ENCODE results near the gene TIMM9. TPM values are rescaled to one million over a fixed set of nuclear protein-coding genes. Genes with fewer than 3 reads are reported as not detected.

Gene TIMM9
- total and polyA plus RNA-seq, 2 donors from 2014 or later, result 32.8 to 80.1 TPM

DNA sequence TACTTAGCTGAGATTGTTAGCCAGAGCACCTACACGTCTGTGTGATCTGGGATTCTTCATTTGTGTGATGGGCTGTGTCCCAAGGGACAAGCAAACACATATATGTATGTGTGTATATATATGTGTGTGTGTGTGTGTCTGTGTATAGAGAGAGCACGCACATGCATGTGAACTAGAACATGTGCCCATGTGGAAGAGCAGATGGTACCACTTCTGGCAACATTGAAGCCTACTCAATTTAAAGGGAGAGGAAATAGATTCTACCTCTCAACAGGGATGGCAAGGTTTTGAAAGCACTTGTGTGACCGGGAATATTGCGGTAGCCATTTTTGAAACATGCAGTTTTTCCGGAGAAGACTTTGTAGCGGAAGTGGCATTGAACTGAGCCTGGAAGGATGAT lies 30.2 kb downstream of the TIMM9 start:
- Histone ChIP-seq H3K9me3 (ENCODE audit: control insufficient read depth in 2 of 3, insufficient read depth in 1 of 3, low read length in 3 of 3) (no peaks in the 10 kb centered on the region), H3K36me3 (ENCODE audit: control insufficient read depth in 2 of 3, insufficient read depth in 3 of 3, low read length in 3 of 3) (no peaks in the 10 kb centered on the region), H3K27me3 (ENCODE audit: control insufficient read depth, insufficient read depth, low read length) (no peaks in the 10 kb centered on the region), H3K27ac (ENCODE audit: low read depth in 2 of 2, low read length in 2 of 2) (no peak overlapping the region), H3K4me1 (ENCODE audit: control insufficient read depth in 2 of 3, insufficient read depth in 2 of 3, low read depth in 1 of 3, low read length in 3 of 3) (peaks cover 0 to 4% (median 0%) of the 10 kb centered on the region in 3 donors), H3K4me3 (ENCODE audit: low read length in 3 of 3) (no peak overlapping the region), H3K9ac (ENCODE audit: low read length in 3 of 3) (no peak overlapping the region)
- no peak for DNase-seq
- no peak for TF ChIP-seq CTCF (IDR thresholded peaks at IDR 0.05; ENCODE audit: borderline replicate concordance, extremely low read depth, insufficient read depth)
- FAIRE-seq, result no peak
- intact Hi-C loops (cut with DNase I), result no loop called here

- Histone ChIP-seq H3K27me3 (ENCODE audit: control insufficient read depth, insufficient read depth, low read length) (no peaks in the 10 kb centered on the region), H3K4me1 (ENCODE audit: control insufficient read depth in 2 of 3, insufficient read depth in 2 of 3, low read depth in 1 of 3, low read length in 3 of 3) (peaks cover 0 to 4% (median 0%) of the 10 kb centered on the region in 3 donors), H3K4me3 (ENCODE audit: low read length in 3 of 3) (peak within 1 kb of the TSS; percentile 59 to 72 (median 63)), H3K27ac (ENCODE audit: low read depth in 2 of 2, low read length in 2 of 2) (peak within 1 kb of the TSS; percentile 83 to 90), H3K9ac (ENCODE audit: low read length in 3 of 3) (peak within 1 kb of the TSS; percentile 21 to 45 (median 39)), H3K9me3 (ENCODE audit: control insufficient read depth in 2 of 3, insufficient read depth in 1 of 3, low read length in 3 of 3) (no peaks in the 10 kb centered on the region), H3K36me3 (ENCODE audit: control insufficient read depth in 2 of 3, insufficient read depth in 3 of 3, low read length in 3 of 3) (no peaks in the 10 kb centered on the region)
- TF ChIP-seq CTCF (IDR thresholded peaks at IDR 0.05; ENCODE audit: borderline replicate concordance, extremely low read depth, insufficient read depth), result peak; percentile 69
- intact Hi-C loops (cut with DNase I), result no loop called here
- DNase-seq, result peak; percentile 78 to 90 (median 85)
- no peak for FAIRE-seq
Observed at GRCh38 chr14:58395812-58396788, 31.2 kb downstream of the TIMM9 start, which contains the start of gene TOMM20L. TOMM20L (plus strand) TSS chr14:58395930; CDS start chr14:58395958, 28 bp downstream.

- intact Hi-C loops (cut with DNase I), result no loop called here
- Histone ChIP-seq H3K4me1 (ENCODE audit: control insufficient read depth in 2 of 3, insufficient read depth in 2 of 3, low read depth in 1 of 3, low read length in 3 of 3) (peaks cover 0 to 4% (median 0%) of the 10 kb centered on the region in 3 donors), H3K9me3 (ENCODE audit: control insufficient read depth in 2 of 3, insufficient read depth in 1 of 3, low read length in 3 of 3) (no peaks in the 10 kb centered on the region), H3K27me3 (ENCODE audit: control insufficient read depth, insufficient read depth, low read length) (no peaks in the 10 kb centered on the region), H3K27ac (ENCODE audit: low read depth in 2 of 2, low read length in 2 of 2) (peak overlapping the region; percentile 83 to 90), H3K4me3 (ENCODE audit: low read length in 3 of 3) (peak overlapping the region; percentile 59 to 63 (median 62)), H3K9ac (ENCODE audit: low read length in 3 of 3) (peak overlapping the region in 1 of 3 donors; percentile 45), H3K36me3 (ENCODE audit: control insufficient read depth in 2 of 3, insufficient read depth in 3 of 3, low read length in 3 of 3) (no peaks in the 10 kb centered on the region)
- no peak for FAIRE-seq
- DNase-seq, result no peak
- TF ChIP-seq CTCF (IDR thresholded peaks at IDR 0.05; ENCODE audit: borderline replicate concordance, extremely low read depth, insufficient read depth), result no peak
Observed at GRCh38 chr14:58395562-58395811, 31.8 kb downstream of the TIMM9 start.

Measured in kidney (tissue), 14 donors.